Natural killer cell (primary cell): ENCODE data around the gene MBD3L2. TPM values are rescaled to one million over a fixed set of nuclear protein-coding genes. Genes with fewer than 3 reads are reported as not detected.

Experiments used
- ATAC-seq, 3 donors: fragments of 150-1000 bp in 2 of 3; fragments of 200-7000 bp in 1 of 3; cut with Tn5 transposase; 1 replicate in 1 of 3; 2 replicates in 2 of 3; pipeline ENCODE4 v1.10.0; 2021; ENCODE audit warnings: mild to moderate bottlenecking in 2 of 3, moderate library complexity in 2 of 3
- DNase-seq, 2 donors: peaks; one replicate each; pipeline versions ENCODE4 v3.0.0 to v3.0.0-alpha.2; 2013 to 2021; ENCODE audit warnings: mixed read lengths in 1 of 2
- H3K27ac ChIP-seq: one replicate; pipeline ENCODE4 v1.5.1; 2013; ENCODE audit warnings: mild to moderate bottlenecking, low read length
- H3K27me3 ChIP-seq: one replicate; pipeline ENCODE4 v1.6.1; 2013; ENCODE audit warnings: low read length; ENCODE audit not compliant: control insufficient read depth, insufficient read depth
- H3K36me3 ChIP-seq: one replicate; pipeline ENCODE4 v1.6.1; 2013; ENCODE audit warnings: low read length; ENCODE audit not compliant: control insufficient read depth, insufficient read depth
- H3K4me1 ChIP-seq: one replicate; pipeline ENCODE4 v1.6.1; 2013; ENCODE audit warnings: low read length; ENCODE audit not compliant: control insufficient read depth, insufficient read depth
- H3K4me3 ChIP-seq: one replicate; pipeline ENCODE4 v1.5.1; 2013; ENCODE audit warnings: low read length
- H3K9me3 ChIP-seq: one replicate; pipeline ENCODE4 v1.6.1; 2013; ENCODE audit warnings: low read length; ENCODE audit not compliant: control insufficient read depth, insufficient read depth
- H3K27ac Mint-ChIP-seq, 2 donors: one replicate each; pipeline ENCODE4 v1.8.0; 2022; ENCODE audit warnings: mild to moderate bottlenecking in 2 of 2, mixed read lengths in 2 of 2, moderate library complexity in 1 of 2
- H3K27me3 Mint-ChIP-seq, 2 donors: one replicate each; pipeline ENCODE4 v1.8.0; 2022; ENCODE audit warnings: low read depth in 2 of 2, mixed read lengths in 2 of 2
- H3K36me3 Mint-ChIP-seq: one replicate; pipeline ENCODE4 v1.8.0; 2022; ENCODE audit warnings: mixed read lengths
- H3K4me1 Mint-ChIP-seq, 2 donors: one replicate each; pipeline ENCODE4 v1.8.0; 2022; ENCODE audit warnings: mixed read lengths in 2 of 2
- H3K4me3 Mint-ChIP-seq: one replicate; pipeline ENCODE4 v1.8.0; 2022; ENCODE audit warnings: mild to moderate bottlenecking, moderate library complexity, mixed read lengths
- H3K9me3 Mint-ChIP-seq, 2 donors: one replicate each; pipeline ENCODE4 v1.8.0; 2022; ENCODE audit warnings: mixed read lengths in 2 of 2
- CTCF ChIP-seq: fragments of 200-600 bp; IDR thresholded peaks from one replicate; pipeline ENCODE4 v1.8.0; 2022; ENCODE audit warnings: antibody characterized with exemption
- whole genome bisulfite sequencing: methylation state at CpG from one replicate; pipeline ENCODE4 v1.1.7; 2013; ENCODE audit warnings: missing lambda C conversion rate; ENCODE audit not compliant: insufficient coverage; 5-methylcytosine and 5-hydroxymethylcytosine counted together
- intact Hi-C: fragments of 100-400 bp; cut with micrococcal nuclease; formaldehyde crosslinking; loops from one replicate; pipeline ENCODE4 v1.14.2; 2022
- total RNA-seq, 4 donors: library from RNA; stranded (reverse); fragments of 120-200 nt in 1 of 4; gene quantifications; one replicate each; pipeline versions ENCODE4 v1.2.3 to v1.2.4, GENCODE V29; 2013 to 2022

Gene MBD3L2
- total RNA-seq, 3 donors from 2014 or later (not counting 1 experiment from before 2014, with no cell fraction given): not detected

GRCh38 chr19:7067716-7068115 is 18.6 kb downstream of the MBD3L2 start:
- DNase-seq (no peak), ATAC-seq (no peak)
- 80% methylated on average over 1 of the region's 2 CpGs for WGBS
- H3K27ac Mint-ChIP-seq: no peak overlapping the region
- Histone ChIP-seq H3K27me3 (no peaks in the 10 kb centered on the region), H3K27ac (no peak overlapping the region), H3K9me3 (no peaks in the 10 kb centered on the region), H3K4me1 (peaks cover 15% of the 10 kb centered on the region), H3K36me3 (peaks cover 10% of the 10 kb centered on the region), H3K4me3 (no peak overlapping the region)
- H3K36me3 Mint-ChIP-seq: no peaks in the 10 kb centered on the region
- no peaks in the 10 kb centered on the region for H3K27me3 Mint-ChIP-seq
- peaks cover 0 to 2% of the 10 kb centered on the region in 2 donors for H3K9me3 Mint-ChIP-seq
- intact Hi-C loops: no loop called here
- no peak for TF ChIP-seq CTCF
- H3K4me3 Mint-ChIP-seq: no peak overlapping the region
- H3K4me1 Mint-ChIP-seq: peaks cover 0 to 11% of the 10 kb centered on the region in 2 donors

DNA sequence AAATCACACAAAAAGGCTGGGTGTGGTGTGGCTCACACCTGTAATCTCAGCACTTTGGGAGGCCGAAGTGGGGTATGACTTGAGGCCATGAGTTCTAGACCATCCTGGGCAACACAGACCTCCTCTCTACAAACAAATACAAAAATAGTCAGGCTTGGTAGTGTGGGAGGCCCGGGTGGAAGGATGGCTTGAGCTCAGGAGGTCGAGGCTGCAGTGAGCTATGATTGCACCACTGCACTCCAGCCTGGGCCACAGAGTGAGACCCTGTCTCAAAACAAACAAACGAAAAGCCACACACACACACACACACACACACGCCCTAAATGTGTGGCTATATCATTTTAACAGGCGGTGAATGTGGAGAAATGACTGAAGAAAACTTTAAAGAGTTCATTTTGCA is 19.5 kb downstream of the MBD3L2 start:
- peak overlapping the region; percentile 94 to 95 for H3K27ac Mint-ChIP-seq
- peaks cover 0 to 2% of the 10 kb centered on the region in 2 donors for H3K9me3 Mint-ChIP-seq
- no peaks in the 10 kb centered on the region for H3K27me3 Mint-ChIP-seq
- intact Hi-C loops: no loop called here
- Histone ChIP-seq H3K4me1 (peaks cover 15% of the 10 kb centered on the region), H3K27me3 (no peaks in the 10 kb centered on the region), H3K27ac (peak overlapping the region; percentile 39), H3K4me3 (no peak overlapping the region), H3K36me3 (peaks cover 16% of the 10 kb centered on the region), H3K9me3 (no peaks in the 10 kb centered on the region)
- H3K36me3 Mint-ChIP-seq: no peaks in the 10 kb centered on the region
- DNase-seq: no peak
- no peak for TF ChIP-seq CTCF
- H3K4me3 Mint-ChIP-seq: peak overlapping the region; percentile 96
- H3K4me1 Mint-ChIP-seq: peaks cover 0 to 11% of the 10 kb centered on the region in 2 donors
- ATAC-seq: no peak
- 86% methylated on average over 4 of the region's 6 CpGs for WGBS

DNA sequence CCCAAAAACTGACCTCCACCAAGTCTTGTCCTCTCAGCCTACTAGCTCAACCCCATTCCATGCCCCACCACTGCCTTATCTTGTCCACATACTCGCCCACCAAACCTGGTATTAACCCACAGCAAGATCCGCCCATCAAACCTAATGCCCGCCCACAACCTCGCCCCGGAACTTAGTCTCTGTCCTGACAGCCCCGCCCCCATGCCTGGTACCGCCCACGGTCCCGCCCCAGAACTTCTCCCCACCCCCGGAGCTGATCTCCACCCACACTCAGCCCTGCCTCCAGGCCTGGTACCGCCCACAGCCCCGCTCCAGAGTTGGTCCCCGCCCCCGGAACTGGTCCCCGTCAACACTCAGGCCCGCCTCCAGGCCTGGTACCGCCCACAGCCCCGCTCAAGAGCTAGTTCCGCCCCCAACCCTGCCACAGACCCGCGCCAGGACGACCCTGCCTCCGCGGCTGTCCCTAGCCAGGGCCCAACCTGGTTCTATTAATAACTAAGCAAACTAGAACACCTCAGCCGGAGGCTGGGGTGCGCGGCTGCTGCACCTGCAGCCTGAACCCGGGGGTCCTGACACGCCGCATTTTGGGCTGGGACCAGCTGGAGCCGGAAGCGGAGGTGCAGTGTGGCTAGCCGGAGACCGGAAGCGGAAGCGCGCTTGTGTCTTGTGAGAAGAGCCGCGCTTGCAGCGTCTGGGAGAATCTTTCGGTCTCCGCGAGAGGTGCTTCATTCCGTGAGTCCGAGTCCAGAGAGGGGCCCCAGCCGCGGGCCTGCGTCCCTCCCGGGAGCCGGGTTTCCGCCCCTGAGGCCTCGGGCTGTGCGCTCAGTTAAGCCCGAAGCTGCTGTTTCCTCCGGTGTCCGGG is 20.2 kb downstream of the MBD3L2 start, which contains the start of gene ZNF557:
Gene ZNF557, plus strand, starts transcription at position 662 of the 862 bp plus-strand sequence. CDS start 5,372 bp downstream, outside the sequence.
- intact Hi-C loops: no loop called here
- Histone ChIP-seq H3K36me3 (peaks cover 20% of the 10 kb centered on the region), H3K27me3 (no peaks in the 10 kb centered on the region), H3K4me1 (peaks cover 15% of the 10 kb centered on the region), H3K27ac (peak within 1 kb of the TSS; percentile 82), H3K4me3 (peak within 1 kb of the TSS; percentile 87), H3K9me3 (no peaks in the 10 kb centered on the region)
- no peaks in the 10 kb centered on the region for H3K27me3 Mint-ChIP-seq
- peak; percentile 97 to 99 for DNase-seq
- peaks cover 0 to 13% of the 10 kb centered on the region in 2 donors for H3K4me1 Mint-ChIP-seq
- peaks cover 0 to 2% of the 10 kb centered on the region in 2 donors for H3K9me3 Mint-ChIP-seq
- no peak for TF ChIP-seq CTCF
- H3K36me3 Mint-ChIP-seq: no peaks in the 10 kb centered on the region
- peak within 1 kb of the TSS; percentile 94 to 95 for H3K27ac Mint-ChIP-seq
- WGBS: under 1% methylated on average over 56 of the region's 56 CpGs
- peak; percentile 95 to 100 (median 96) for ATAC-seq
- H3K4me3 Mint-ChIP-seq: peak within 1 kb of the TSS; percentile 96
